Measurements from ENCODE around the gene OR10R2. TPM values are rescaled to one million over a fixed set of nuclear protein-coding genes. Genes with fewer than 3 reads are reported as not detected.
"Not testable (repeated sequence)": the region's sequence is repeated elsewhere in the genome, so short reads cannot be mapped to it uniquely, and the experiment has no call there.

Gene OR10R2, protein sequence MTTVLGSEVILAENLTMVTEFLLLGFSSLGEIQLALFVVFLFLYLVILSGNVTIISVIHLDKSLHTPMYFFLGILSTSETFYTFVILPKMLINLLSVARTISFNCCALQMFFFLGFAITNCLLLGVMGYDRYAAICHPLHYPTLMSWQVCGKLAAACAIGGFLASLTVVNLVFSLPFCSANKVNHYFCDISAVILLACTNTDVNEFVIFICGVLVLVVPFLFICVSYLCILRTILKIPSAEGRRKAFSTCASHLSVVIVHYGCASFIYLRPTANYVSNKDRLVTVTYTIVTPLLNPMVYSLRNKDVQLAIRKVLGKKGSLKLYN
- not detected for polyA plus RNA-seq (2013, experiment 1 of 4)
- polyA plus RNA-seq (2013, experiment 2 of 4), result not detected
- polyA plus RNA-seq (2013, experiment 3 of 4), result not detected
- polyA plus RNA-seq (2013, experiment 4 of 4), result not detected

DNA sequence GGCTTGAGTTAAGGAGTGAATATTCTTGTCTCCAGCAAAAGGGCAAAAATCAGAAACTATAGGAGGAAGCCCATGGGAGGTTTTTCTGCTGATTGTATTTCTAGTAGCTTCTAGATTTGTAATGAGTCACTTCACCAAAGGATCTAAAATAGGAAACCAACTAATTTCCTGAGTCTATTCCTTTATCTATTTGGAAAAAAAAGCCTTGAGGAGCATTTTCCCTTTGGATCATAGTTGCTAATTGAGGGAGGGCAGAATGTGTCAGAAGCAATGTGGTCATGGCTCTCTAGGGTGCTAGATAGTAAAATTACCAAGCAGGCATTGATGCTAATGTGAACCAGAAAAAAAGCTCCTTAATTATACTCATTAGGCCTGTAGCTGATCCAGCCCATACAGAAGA lies at the start of gene OR10R2:
OR10R2 (plus strand) TSS at position 301 of the 400 bp plus-strand sequence. CDS start 106 bp downstream, outside the sequence.
- no peaks in the 10 kb centered on the region for H3K27me3 ChIP-seq (ENCODE audit: control insufficient read depth, insufficient read depth, low read length, poor library complexity, severe bottlenecking)
- H3K36me3 ChIP-seq (ENCODE audit: control insufficient read depth, insufficient read depth, low read length), result no peaks in the 10 kb centered on the region
- no peaks in the 10 kb centered on the region for H3K4me1 ChIP-seq (ENCODE audit: control insufficient read depth, insufficient read depth, low read length)
- no peak within 1 kb of the TSS for H3K4me3 ChIP-seq (ENCODE audit: insufficient read depth, low read depth, low read length)
- no peak within 1 kb of the TSS for H3K27ac ChIP-seq (ENCODE audit: insufficient read depth, low read depth, low read length, poor library complexity, severe bottlenecking)
- H3K9me3 ChIP-seq (ENCODE audit: control insufficient read depth, low read length), result no peaks in the 10 kb centered on the region

DNA sequence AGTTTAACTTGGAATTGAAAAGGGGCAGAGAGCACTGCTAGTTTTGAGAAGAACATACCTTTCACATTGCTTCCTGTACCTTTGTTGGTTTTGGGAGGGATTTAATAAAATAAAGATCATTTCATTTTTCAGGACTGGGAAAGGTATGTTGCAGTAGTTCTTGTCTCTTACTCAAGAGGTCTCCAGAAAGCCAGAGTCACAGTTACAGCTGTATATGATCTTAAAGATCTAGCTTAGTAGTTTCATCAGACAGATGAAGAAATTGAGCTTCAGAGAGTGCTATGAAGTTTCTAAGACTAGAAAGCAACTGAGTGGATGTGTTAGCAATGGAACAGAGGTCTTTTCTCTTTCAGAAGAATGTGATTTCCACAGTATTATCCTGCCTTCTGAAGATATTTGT lies 47.0 kb upstream of the OR10R2 start:
- Histone ChIP-seq H3K4me1 (ENCODE audit: control insufficient read depth, insufficient read depth, low read length) (no peaks in the 10 kb centered on the region), H3K9me3 (ENCODE audit: control insufficient read depth, low read length) (no peaks in the 10 kb centered on the region), H3K36me3 (ENCODE audit: control insufficient read depth, insufficient read depth, low read length) (no peaks in the 10 kb centered on the region)

DNA sequence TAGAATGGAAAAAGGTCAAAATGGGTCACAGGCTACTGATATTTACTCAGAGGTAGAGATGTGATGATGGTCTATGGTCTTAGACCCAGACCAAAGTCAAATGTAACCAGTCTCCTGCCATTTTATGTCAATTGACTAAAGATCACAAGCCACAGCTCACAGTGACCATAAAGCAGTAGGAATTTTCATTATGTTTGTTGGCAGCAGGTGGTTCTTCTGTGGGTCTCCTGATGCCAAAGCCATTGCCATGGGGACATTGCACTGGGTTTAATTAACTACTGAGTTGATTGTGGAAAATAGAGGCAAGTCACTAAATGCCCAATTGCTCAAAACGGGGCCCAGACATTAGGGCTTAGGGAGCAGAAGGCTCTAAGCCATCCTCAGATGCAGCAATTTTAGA lies 45.9 kb upstream of the OR10R2 start, which contains the start of gene OR10K2:
OR10K2 (minus strand) TSS at position 101 of the 400 bp plus-strand sequence. CDS start 5,371 bp downstream, outside the sequence.
- no peaks in the 10 kb centered on the region for H3K36me3 ChIP-seq (ENCODE audit: control insufficient read depth, insufficient read depth, low read length)
- H3K27me3 ChIP-seq (ENCODE audit: control insufficient read depth, insufficient read depth, low read length, poor library complexity, severe bottlenecking), result no peaks in the 10 kb centered on the region
- H3K4me1 ChIP-seq (ENCODE audit: control insufficient read depth, insufficient read depth, low read length), result no peaks in the 10 kb centered on the region
- H3K27ac ChIP-seq (ENCODE audit: insufficient read depth, low read depth, low read length, poor library complexity, severe bottlenecking), result no peak within 1 kb of the TSS
- WGBS, 2 experiments, result 86 to 88% methylated on average over 1 of the region's 1 CpG
- no peaks in the 10 kb centered on the region for H3K9me3 ChIP-seq (ENCODE audit: control insufficient read depth, low read length)
- H3K4me3 ChIP-seq (ENCODE audit: insufficient read depth, low read depth, low read length), result no peak within 1 kb of the TSS

More for the DNA sequence above, 47.0 kb upstream of the OR10R2 start:
- H3K4me3 ChIP-seq (ENCODE audit: insufficient read depth, low read depth, low read length), result no peak overlapping the region
- H3K27ac ChIP-seq (ENCODE audit: insufficient read depth, low read depth, low read length, poor library complexity, severe bottlenecking), result no peak overlapping the region
- no peaks in the 10 kb centered on the region for H3K27me3 ChIP-seq (ENCODE audit: control insufficient read depth, insufficient read depth, low read length, poor library complexity, severe bottlenecking)

DNA sequence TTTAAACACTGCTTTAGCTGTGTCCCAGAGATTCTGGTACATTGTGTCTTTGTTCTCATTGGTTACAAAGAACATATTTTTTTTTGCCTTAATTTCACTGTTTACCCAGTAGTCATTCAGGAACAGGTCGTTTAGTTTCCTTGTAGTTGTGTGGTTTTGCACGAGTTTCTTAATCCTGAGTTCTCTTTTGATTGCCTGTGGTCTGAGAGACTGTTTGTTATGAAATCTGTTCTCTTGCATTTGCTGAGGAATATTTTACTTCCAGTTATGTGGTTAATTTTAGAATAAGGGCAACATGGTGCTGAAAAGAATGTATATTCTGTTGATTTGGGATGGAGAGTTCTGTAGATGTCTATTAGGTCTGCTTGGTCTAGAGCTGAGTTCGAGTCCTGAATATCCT lies 41.9 kb upstream of the OR10R2 start:
- WGBS, 2 experiments, result 86% methylated on average over 3 of the region's 3 CpGs
- not testable (repeated sequence) for H3K27me3 ChIP-seq (ENCODE audit: control insufficient read depth, insufficient read depth, low read length, poor library complexity, severe bottlenecking); H3K27ac ChIP-seq (ENCODE audit: insufficient read depth, low read depth, low read length, poor library complexity, severe bottlenecking); H3K36me3 ChIP-seq (ENCODE audit: control insufficient read depth, insufficient read depth, low read length); H3K9me3 ChIP-seq (ENCODE audit: control insufficient read depth, low read length); H3K4me1 ChIP-seq (ENCODE audit: control insufficient read depth, insufficient read depth, low read length); H3K4me3 ChIP-seq (ENCODE audit: insufficient read depth, low read depth, low read length)

DNA sequence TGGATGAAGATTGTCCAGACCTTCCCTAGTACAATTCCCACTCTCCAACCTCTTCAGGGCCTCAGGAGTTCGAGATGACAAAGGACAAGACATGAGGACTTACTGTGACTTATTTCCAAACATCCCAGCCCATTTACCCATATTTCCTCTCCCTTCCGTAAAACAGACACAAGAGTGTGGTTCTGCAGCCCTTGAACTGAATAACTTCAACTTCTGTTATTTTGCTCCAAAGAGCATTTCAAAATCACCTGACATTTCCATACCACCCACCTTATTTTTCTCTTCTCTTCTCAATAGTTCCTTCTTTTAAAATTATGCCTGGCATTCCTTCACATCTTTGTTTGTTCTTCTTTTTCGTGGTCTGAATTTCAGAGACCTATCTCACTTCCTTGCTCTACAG lies 37.3 kb upstream of the OR10R2 start:
- Histone ChIP-seq H3K4me1 (ENCODE audit: control insufficient read depth, insufficient read depth, low read length) (no peaks in the 10 kb centered on the region), H3K36me3 (ENCODE audit: control insufficient read depth, insufficient read depth, low read length) (no peaks in the 10 kb centered on the region), H3K27ac (ENCODE audit: insufficient read depth, low read depth, low read length, poor library complexity, severe bottlenecking) (no peak overlapping the region), H3K27me3 (ENCODE audit: control insufficient read depth, insufficient read depth, low read length, poor library complexity, severe bottlenecking) (no peaks in the 10 kb centered on the region), H3K9me3 (ENCODE audit: control insufficient read depth, low read length) (no peaks in the 10 kb centered on the region), H3K4me3 (ENCODE audit: insufficient read depth, low read depth, low read length) (no peak overlapping the region)
- 87 to 92% methylated on average over 3 of the region's 3 CpGs for WGBS, 2 experiments

DNA sequence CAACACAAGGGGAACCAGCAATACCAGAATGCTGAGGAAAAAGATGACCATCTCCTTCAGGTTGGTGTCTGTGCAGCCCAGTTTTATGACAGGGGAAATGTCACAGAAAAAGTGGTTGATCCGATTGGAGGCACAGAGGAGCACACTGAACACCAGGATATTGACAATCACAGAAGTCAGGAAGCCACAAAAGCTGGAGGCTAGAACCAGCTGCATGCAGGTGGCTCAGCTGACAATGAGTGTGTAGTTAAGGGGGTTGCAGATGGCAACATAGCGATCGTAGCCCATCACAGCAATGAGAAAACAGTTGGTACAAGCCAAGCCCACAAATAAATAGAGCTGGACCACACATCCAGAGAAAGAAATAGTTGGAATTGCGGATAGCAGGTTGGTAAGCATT lies 26.6 kb upstream of the OR10R2 start:
- Histone ChIP-seq H3K9me3 (ENCODE audit: control insufficient read depth, low read length) (no peaks in the 10 kb centered on the region), H3K27me3 (ENCODE audit: control insufficient read depth, insufficient read depth, low read length, poor library complexity, severe bottlenecking) (no peaks in the 10 kb centered on the region), H3K36me3 (ENCODE audit: control insufficient read depth, insufficient read depth, low read length) (no peaks in the 10 kb centered on the region), H3K27ac (ENCODE audit: insufficient read depth, low read depth, low read length, poor library complexity, severe bottlenecking) (no peak overlapping the region), H3K4me3 (ENCODE audit: insufficient read depth, low read depth, low read length) (no peak overlapping the region), H3K4me1 (ENCODE audit: control insufficient read depth, insufficient read depth, low read length) (no peaks in the 10 kb centered on the region)
- 93 to 94% methylated on average over 4 of the region's 4 CpGs for WGBS, 2 experiments

DNA sequence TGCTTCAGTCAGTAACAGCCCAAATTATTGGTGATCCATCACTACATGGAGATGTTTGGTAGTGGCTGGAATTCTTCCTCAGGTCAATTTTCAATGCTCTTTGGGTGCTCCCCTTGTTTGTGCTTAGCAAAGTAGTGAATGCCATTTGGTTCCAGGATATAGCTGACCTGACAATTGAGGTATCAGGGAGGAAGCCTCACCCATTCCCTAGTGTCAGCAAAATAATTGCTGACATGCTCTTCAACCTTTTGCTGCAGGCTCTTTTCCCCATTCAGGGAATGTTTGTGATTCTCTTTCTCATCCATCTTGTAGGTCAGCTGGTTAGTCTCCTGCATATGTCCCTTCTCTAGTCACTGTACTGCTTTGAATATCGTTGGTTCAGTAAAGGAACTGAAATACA lies 17.5 kb upstream of the OR10R2 start:
- H3K4me1 ChIP-seq (ENCODE audit: control insufficient read depth, insufficient read depth, low read length), result no peaks in the 10 kb centered on the region
- 94 to 95% methylated on average over 1 of the region's 1 CpG for WGBS, 2 experiments
- H3K36me3 ChIP-seq (ENCODE audit: control insufficient read depth, insufficient read depth, low read length), result no peaks in the 10 kb centered on the region
- no peaks in the 10 kb centered on the region for H3K27me3 ChIP-seq (ENCODE audit: control insufficient read depth, insufficient read depth, low read length, poor library complexity, severe bottlenecking)
- no peak overlapping the region for H3K27ac ChIP-seq (ENCODE audit: insufficient read depth, low read depth, low read length, poor library complexity, severe bottlenecking)
- no peaks in the 10 kb centered on the region for H3K9me3 ChIP-seq (ENCODE audit: control insufficient read depth, low read length)
- no peak overlapping the region for H3K4me3 ChIP-seq (ENCODE audit: insufficient read depth, low read depth, low read length)

DNA sequence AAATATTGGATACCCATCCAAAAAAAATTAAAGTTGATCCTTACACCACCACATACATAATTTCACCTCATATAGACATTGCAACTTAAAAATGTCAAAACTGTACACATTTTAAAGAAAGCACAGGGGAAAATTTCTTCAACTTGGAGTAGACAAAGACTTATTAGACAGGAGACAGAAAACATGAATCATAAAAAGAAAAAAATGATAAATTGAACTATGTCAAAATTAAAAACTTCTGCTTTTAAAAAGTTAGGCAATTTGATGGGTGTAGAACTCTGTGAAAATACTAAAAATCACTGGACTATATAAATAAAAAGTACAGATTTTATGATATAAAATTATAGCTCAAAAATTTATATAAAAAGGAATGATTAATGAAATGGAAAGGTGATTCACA lies 14.8 kb upstream of the OR10R2 start:
- no peaks in the 10 kb centered on the region for H3K27me3 ChIP-seq (ENCODE audit: control insufficient read depth, insufficient read depth, low read length, poor library complexity, severe bottlenecking)
- no peaks in the 10 kb centered on the region for H3K4me1 ChIP-seq (ENCODE audit: control insufficient read depth, insufficient read depth, low read length)
- H3K9me3 ChIP-seq (ENCODE audit: control insufficient read depth, low read length), result no peaks in the 10 kb centered on the region
- no peak overlapping the region for H3K27ac ChIP-seq (ENCODE audit: insufficient read depth, low read depth, low read length, poor library complexity, severe bottlenecking)
- H3K36me3 ChIP-seq (ENCODE audit: control insufficient read depth, insufficient read depth, low read length), result no peaks in the 10 kb centered on the region
- H3K4me3 ChIP-seq (ENCODE audit: insufficient read depth, low read depth, low read length), result no peak overlapping the region

DNA sequence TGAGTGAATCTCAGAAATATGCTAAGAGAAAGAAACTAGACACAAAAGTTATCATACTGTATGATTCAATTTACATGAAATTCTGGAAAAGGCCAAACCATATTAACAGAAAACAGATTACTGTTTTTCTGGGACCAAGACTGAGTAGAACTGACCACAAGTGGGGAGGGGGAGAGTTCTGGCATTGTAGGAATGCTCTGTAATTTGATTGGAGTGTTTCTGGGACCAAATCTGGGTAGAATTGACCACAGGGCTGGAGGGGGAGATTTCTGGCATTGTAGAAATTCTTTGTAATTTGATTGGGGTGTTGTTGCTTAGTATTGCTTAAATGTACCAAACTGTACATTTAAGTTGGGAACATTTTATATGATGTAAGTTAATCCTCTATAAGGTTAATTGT lies 13.8 kb upstream of the OR10R2 start:
- no peak overlapping the region for H3K27ac ChIP-seq (ENCODE audit: insufficient read depth, low read depth, low read length, poor library complexity, severe bottlenecking)
- no peaks in the 10 kb centered on the region for H3K36me3 ChIP-seq (ENCODE audit: control insufficient read depth, insufficient read depth, low read length)
- H3K27me3 ChIP-seq (ENCODE audit: control insufficient read depth, insufficient read depth, low read length, poor library complexity, severe bottlenecking), result no peaks in the 10 kb centered on the region
- H3K4me1 ChIP-seq (ENCODE audit: control insufficient read depth, insufficient read depth, low read length), result no peaks in the 10 kb centered on the region
- no peak overlapping the region for H3K4me3 ChIP-seq (ENCODE audit: insufficient read depth, low read depth, low read length)
- no peaks in the 10 kb centered on the region for H3K9me3 ChIP-seq (ENCODE audit: control insufficient read depth, low read length)

DNA sequence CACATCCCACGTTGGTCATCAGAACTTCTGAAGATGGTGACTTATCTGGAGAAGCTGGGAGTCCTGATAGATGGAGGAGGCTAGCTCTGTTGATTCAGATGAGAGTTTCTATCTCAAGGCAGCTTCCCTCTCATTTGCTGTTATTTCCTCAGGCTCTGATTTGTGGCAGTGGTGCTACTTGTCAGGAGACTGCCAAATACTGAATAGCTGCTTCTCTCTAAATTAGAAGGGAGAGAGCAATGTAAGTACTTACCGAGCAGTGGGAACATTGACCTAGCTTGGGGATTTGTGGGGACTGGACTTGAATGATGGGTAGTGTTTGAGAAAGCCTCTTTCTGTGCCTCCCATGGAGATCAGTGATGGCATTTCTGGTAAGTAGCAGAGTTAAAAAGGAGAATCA lies 10.5 kb upstream of the OR10R2 start, which contains the start of gene OR10K1:
OR10K1 (plus strand) TSS at position 301 of the 400 bp plus-strand sequence. CDS start 3,728 bp downstream, outside the sequence.
- no peaks in the 10 kb centered on the region for H3K4me1 ChIP-seq (ENCODE audit: control insufficient read depth, insufficient read depth, low read length)
- no peaks in the 10 kb centered on the region for H3K36me3 ChIP-seq (ENCODE audit: control insufficient read depth, insufficient read depth, low read length)
- H3K4me3 ChIP-seq (ENCODE audit: insufficient read depth, low read depth, low read length), result no peak within 1 kb of the TSS
- H3K27ac ChIP-seq (ENCODE audit: insufficient read depth, low read depth, low read length, poor library complexity, severe bottlenecking), result no peak within 1 kb of the TSS
- WGBS, 2 experiments, result 84 to 89% methylated on average over 2 of the region's 2 CpGs
- no peaks in the 10 kb centered on the region for H3K9me3 ChIP-seq (ENCODE audit: control insufficient read depth, low read length)
- H3K27me3 ChIP-seq (ENCODE audit: control insufficient read depth, insufficient read depth, low read length, poor library complexity, severe bottlenecking), result no peaks in the 10 kb centered on the region
